NB4 (cell line): ENCODE measurements around the gene ORC2.

Experiments used
- CTCF ChIP-seq: IDR thresholded peaks from one replicate; pipeline ENCODE4 v1.5.1; 2012; ENCODE audit warnings: low read depth, low read length
- MAX ChIP-seq: IDR thresholded peaks from 2 replicates; pipeline ENCODE4 v1.6.1; 2011; ENCODE audit warnings: low read depth, low read length

- TF ChIP-seq MAX (no peak), CTCF (no peak)
Measured at GRCh38 chr2:200861617-200862155, 101.8 kb downstream of the ORC2 start.
